Measurements from ENCODE around the gene CREBRF.
"Not testable (repeated sequence)": the region's sequence is repeated elsewhere in the genome, so short reads cannot be mapped to it uniquely, and the experiment has no call there.

Gene CREBRF

DNA sequence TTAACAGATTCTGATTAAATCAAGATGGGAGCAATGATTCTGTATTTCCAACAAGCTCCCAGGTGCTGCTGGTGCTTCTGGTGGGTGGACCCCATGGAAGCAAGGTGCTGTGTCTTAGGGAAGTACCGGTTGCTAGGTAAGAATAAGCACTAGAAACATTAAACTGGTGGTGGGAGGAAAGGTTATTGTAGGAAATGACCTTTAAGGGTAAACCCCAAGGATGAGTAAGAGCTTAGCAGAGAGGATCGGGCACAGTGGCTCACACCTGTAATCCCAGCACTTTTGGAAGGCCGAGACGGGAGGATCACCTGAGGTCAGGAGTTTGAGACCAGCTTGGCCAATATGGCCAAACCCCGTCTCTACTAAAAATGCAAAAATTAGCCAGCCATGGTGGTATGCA lies 16.2 kb upstream of the CREBRF start:
- no peak for DNase-seq

DNA sequence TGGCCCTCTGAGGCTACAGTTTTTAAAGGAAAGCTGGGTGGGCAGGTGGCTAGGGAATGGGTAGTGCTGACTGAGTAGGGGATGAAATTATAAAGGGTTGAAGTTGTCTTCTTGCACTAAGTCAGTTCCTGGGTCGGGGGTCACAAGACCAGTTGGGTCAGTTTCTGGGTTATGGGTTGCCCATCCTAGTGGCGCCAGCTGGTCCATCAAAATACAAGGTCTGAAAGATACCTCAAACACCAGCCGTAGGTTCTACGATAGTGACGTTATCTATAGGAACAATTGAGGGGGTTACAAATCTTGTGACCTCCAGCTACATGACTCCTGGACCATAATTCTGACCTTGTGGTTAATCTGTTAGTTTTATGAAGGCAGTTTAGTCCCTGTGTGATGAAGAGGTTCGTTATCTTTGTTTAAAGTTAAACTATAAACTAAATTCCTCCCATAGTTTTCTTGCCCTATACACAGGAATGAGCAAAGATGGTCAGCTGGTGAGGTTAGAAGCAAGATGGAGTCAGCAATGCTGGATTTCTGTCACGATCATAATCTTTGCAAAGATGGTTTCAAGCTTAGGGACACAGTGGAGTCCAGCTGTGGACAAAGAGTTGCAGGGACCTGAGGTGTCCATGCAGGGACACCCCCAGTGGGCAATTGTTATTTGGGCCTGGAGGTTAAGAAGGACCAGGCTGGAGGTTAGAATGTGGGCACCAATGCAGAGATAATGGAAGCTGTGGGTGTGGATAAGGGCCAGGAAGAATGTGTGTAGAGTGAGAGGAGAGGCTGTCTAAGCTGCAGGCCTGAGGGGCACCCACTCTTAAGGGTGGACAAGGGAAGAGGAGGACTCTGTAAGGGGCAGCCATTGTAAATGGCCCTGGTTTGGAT lies 14.0 kb upstream of the CREBRF start:
- DNase-seq: no peak

- no peak for DNase-seq
These were observed 13.4 kb upstream of the CREBRF start for GRCh38 chr5:173042763-173043107.

GRCh38 chr5:173045474-173045873 lies 10.7 kb upstream of the CREBRF start:
- no peak for DNase-seq

- not testable (repeated sequence) for DNase-seq
These were observed 8.9 kb upstream of the CREBRF start for GRCh38 chr5:173047096-173047837.

DNA sequence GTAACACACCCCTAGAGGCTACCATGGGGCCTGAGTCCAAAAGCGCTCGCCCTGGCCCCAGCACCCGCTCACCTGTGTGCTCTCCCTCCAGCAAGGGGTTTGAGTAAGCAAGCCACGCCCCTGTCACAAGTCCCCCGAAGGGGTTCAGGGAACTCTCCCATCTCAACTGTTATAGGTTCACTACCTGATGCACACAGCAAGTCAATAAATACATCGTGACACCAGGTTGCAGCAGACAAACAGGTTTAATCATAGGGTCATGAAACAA lies 8.4 kb upstream of the CREBRF start:
- DNase-seq: no peak

DNA sequence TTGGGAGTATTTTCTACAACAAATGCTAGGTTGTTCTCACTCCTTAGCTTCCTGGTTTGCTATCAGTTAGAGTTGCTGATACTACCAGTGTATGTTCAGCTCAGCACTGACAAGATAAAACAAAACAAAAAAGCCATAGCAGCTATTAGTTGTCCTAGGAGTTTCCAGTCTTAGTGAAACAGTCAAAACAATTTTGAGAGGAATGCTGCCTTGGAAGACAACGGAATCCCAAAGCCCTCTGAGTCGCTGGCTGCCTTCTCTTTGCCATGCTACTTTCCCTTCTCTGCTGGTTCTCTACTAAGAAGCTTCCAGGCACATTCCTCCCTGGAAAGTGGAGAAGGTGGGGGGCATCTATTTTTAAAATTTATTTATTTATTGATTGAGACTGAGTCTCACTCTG lies 5.4 kb upstream of the CREBRF start:
- no peak for DNase-seq

DNA sequence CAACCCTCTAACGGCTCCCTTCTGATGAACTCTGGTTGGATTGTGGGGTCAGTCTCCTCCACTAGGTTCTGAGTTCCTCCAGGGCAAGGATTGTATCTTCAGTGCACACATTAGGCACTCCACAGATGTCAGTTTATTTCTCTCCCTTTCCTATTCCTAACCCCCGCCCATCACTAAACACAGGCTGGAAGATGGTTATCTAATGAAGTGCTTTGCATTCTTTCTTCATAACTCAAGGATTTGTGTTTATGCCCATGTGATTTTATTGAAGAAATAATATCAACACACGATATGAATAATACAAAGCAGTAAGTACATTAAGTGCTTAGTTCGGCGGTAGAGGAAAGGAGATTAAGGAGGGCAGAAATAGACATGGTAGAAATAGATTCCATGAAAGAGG lies 4.4 kb upstream of the CREBRF start:
- no peak for DNase-seq

- DNase-seq: no peak
These were observed 3.1 kb upstream of the CREBRF start for GRCh38 chr5:173053041-173053440.

- DNase-seq: no peak
These were observed 970 bp upstream of the CREBRF start for GRCh38 chr5:173055042-173055721.

DNA sequence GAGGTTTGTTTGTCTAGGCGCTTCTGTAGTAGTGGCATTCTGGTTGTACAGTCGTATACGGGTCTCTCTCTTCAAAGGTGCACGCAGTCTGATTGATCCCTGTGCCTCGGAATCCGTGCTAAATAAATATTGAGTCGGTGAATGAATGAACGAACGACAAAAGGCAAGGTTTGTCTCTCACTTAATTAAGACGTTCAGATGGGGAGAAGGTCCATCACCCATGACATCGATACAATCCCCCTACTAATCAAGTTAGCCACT lies 500 bp upstream of the CREBRF start:
- no peak for DNase-seq

DNA sequence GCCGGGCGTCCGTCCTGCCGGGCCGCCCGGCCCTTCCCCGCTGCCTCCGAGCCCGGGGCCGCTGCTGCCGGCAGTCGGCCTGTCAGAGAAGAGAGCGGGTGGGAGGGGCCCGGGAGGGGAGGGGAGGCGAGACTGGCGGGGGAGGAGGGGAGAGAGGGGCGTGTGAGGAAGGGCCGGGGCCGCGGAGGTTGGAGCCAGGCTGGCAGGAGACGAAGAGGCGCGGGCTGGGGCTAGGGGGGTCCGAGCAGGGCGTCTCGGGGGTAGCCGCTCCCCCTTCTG lies 570 bp downstream of the CREBRF start:
- DNase-seq: no peak

GRCh38 chr5:173057062-173057924 lies 1.1 kb downstream of the CREBRF start:
- peak; percentile 86 for DNase-seq

DNA sequence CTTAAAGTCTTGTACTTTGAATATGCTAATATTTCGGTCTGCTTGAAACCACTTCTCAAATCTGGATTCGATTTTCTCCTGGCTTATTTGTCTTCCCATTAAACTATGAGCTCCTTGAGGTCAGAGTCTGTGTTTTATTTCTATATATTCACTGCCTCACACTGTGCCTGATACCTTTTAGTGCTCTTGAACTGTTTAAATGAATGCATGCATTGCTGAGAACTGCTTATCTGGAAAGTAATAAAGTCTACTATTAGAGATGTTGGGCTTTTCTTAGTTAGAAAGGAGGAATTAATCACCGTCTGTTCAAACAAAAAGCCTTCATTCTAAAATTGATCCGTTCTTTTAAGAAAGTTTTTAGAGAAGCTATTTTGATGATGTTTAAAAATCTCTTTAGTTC lies 6.0 kb downstream of the CREBRF start:
- no peak for DNase-seq

- DNase-seq: no peak
These were observed 9.0 kb downstream of the CREBRF start for GRCh38 chr5:173065155-173065554.

- no peak for DNase-seq
These were observed 13.5 kb downstream of the CREBRF start for GRCh38 chr5:173069671-173070070.

- DNase-seq: no peak
These were observed 19.1 kb downstream of the CREBRF start for GRCh38 chr5:173075137-173075843.

GRCh38 chr5:173075970-173076369 lies 19.8 kb downstream of the CREBRF start:
- no peak for DNase-seq

DNA sequence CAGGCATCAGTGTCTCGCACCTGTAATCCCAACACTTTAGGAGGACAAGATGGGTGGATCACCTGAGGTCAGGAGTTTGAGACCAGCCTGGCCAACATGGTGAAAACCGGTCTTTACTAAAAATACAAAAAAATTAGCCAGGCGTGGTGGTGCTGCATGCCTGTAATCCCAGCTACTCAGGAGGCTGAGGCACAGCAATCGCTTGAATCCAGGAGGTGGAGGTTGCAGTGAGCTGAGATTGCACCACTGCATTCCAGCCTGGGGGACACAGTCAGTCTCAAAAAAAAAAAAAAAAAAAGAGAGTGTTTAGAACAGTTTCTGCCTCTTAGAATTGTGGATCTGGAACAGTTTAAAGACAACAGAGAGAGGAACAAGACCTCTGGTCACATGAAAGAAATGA lies 20.3 kb downstream of the CREBRF start:
- DNase-seq: not testable (repeated sequence)

DNA sequence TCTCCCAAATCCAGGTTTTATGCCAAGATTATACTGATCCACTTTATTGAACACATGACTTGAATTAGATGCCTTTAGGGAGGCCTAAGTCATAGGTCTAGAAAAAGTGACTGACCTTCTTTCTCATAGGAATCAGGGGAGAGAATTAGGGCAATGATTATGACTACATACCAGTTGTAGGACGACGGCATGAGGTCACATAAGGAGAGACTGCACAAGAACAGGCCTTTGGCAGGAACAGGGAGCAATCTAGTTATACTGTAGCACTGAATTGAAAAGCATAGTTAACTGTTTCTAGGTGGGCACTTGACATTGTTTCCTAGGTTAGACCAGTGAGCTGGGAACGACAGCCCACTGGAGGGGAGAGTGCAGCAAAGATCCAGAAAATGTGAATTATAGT lies 22.7 kb downstream of the CREBRF start:
- no peak for DNase-seq

DNA sequence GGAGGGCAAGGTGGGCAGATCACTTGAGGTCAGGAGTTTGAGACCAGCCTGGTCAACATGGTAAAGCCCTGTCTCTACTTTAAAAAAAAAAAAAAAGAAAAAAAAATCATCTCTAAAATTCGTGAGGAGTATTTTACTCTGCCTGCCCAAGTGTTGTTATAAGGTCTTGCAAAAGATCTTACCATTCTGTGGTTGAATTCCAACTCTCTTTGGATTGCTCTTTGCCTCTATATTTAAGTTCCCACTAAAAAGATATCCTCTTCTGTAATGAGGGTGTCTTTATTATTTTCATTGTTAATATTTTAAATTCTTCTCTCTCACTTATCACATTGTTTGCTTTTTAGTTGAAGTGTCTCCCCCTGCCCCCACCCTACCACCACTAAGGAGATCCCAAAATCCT lies 33.4 kb downstream of the CREBRF start:
- DNase-seq: no peak

DNA sequence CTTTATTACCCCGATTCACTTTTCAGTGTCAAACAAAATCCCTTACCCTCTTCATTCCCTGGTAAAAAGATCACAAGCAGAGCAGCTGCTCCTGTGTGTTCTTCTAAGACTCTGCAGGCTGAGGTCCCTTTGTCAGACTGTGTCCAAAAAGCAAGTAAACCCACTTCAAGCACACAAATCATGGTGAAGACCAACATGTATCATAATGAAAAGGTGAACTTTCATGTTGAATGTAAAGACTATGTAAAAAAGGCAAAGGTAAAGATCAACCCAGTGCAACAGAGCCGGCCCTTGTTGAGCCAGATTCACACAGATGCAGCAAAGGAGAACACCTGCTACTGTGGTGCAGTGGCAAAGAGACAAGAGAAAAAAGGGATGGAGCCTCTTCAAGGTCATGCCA lies 34.5 kb downstream of the CREBRF start:
- DNase-seq: no peak

- no peak for DNase-seq
These were observed 35.8 kb downstream of the CREBRF start for GRCh38 chr5:173091981-173092380.
